Astrocyte (in vitro differentiated cells and primary cell): Measurements from ENCODE around the gene S100B. TPM values are rescaled to one million over a fixed set of nuclear protein-coding genes. Genes with fewer than 3 reads are reported as not detected.

Source experiments
- DNase-seq: peaks from one replicate; pipeline ENCODE4 v3.0.0-alpha.2; 2010; ENCODE audit warnings: low read depth
- FAIRE-seq: peaks from 2 replicates; lab custom pipeline; 2011; peaks lifted over from hg19 to GRCh38; lab: Jason Lieb, UNC
- H2AFZ ChIP-seq: 2 replicates; pipeline ENCODE4 v1.6.0; 2012; ENCODE audit warnings: low read depth, low read length, inconsistent platforms
- H3K27ac ChIP-seq: 2 replicates; pipeline ENCODE4 v1.5.1; 2011; ENCODE audit warnings: low read depth, low read length, inconsistent platforms
- H3K27me3 ChIP-seq: 2 replicates; pipeline ENCODE4 v1.6.0; 2011; ENCODE audit warnings: low read length, inconsistent platforms; ENCODE audit not compliant: insufficient read depth
- H3K36me3 ChIP-seq: 2 replicates; pipeline ENCODE4 v1.5.1; 2011; ENCODE audit warnings: low read length, inconsistent platforms; ENCODE audit not compliant: insufficient read depth
- H3K4me1 ChIP-seq: 2 replicates; pipeline ENCODE4 v1.5.1; 2011; ENCODE audit warnings: low read length, inconsistent platforms; ENCODE audit not compliant: insufficient read depth
- H3K4me2 ChIP-seq: 2 replicates; pipeline ENCODE4 v1.6.0; 2012; ENCODE audit warnings: low read length, inconsistent platforms
- H3K4me3 ChIP-seq: 2 replicates; pipeline ENCODE4 v1.5.1; 2011; ENCODE audit warnings: low read depth, mild to moderate bottlenecking, low read length, inconsistent platforms; ENCODE audit not compliant: insufficient read depth
- H3K79me2 ChIP-seq: 2 replicates; pipeline ENCODE4 v1.6.0; 2012; ENCODE audit warnings: mild to moderate bottlenecking, low read length, inconsistent platforms; ENCODE audit not compliant: insufficient read depth
- H3K9ac ChIP-seq: 2 replicates; pipeline ENCODE4 v1.6.0; 2012; ENCODE audit warnings: mild to moderate bottlenecking, low read length, inconsistent platforms
- H3K9me3 ChIP-seq: 2 replicates; pipeline ENCODE4 v1.5.1; 2012; ENCODE audit warnings: low read depth, mild to moderate bottlenecking, low read length, inconsistent platforms; ENCODE audit not compliant: insufficient read depth
- H4K20me1 ChIP-seq: 2 replicates; pipeline ENCODE4 v1.6.0; 2012; ENCODE audit warnings: low read length, inconsistent platforms; ENCODE audit not compliant: insufficient read depth
- H3K27ac Mint-ChIP-seq: one replicate; pipeline ENCODE4 v1.8.0; 2021; ENCODE audit warnings: mild to moderate bottlenecking, mixed read lengths; ENCODE audit not compliant: unreplicated experiment
- H3K27me3 Mint-ChIP-seq: one replicate; pipeline ENCODE4 v1.8.0; 2021; ENCODE audit warnings: low read depth, mixed read lengths; ENCODE audit not compliant: unreplicated experiment
- H3K36me3 Mint-ChIP-seq: one replicate; pipeline ENCODE4 v1.8.0; 2021; ENCODE audit warnings: low read depth, mixed read lengths; ENCODE audit not compliant: unreplicated experiment
- H3K4me1 Mint-ChIP-seq: one replicate; pipeline ENCODE4 v1.8.0; 2021; ENCODE audit warnings: low read depth, mixed read lengths; ENCODE audit not compliant: unreplicated experiment
- H3K4me3 Mint-ChIP-seq: one replicate; pipeline ENCODE4 v1.8.0; 2021; ENCODE audit warnings: mild to moderate bottlenecking, moderate library complexity, mixed read lengths; ENCODE audit not compliant: unreplicated experiment
- H3K9me3 Mint-ChIP-seq: one replicate; pipeline ENCODE4 v1.8.0; 2021; ENCODE audit warnings: mild to moderate bottlenecking, mixed read lengths; ENCODE audit not compliant: unreplicated experiment
- EZH2 ChIP-seq: IDR thresholded peaks from 2 replicates; pipeline ENCODE4 v1.6.1; 2012; ENCODE audit warnings: mild to moderate bottlenecking, low read length, inconsistent platforms; ENCODE audit not compliant: insufficient read depth
- total RNA-seq: library from RNA; stranded (reverse); gene quantifications from 2 replicates; pipeline ENCODE4 v1.2.1, GENCODE V29; 2021
- TF ChIP-seq, protein P1 (sequence below): IDR thresholded peaks from 2 replicates; pipeline ENCODE4 v1.5.1; 2011; ENCODE audit warnings: low read depth, mild to moderate bottlenecking, inconsistent platforms, low read length, moderate library complexity; ENCODE audit not compliant: insufficient read depth

Gene S100B
- total RNA-seq, 1 donor from 2014 or later, result 2.0 TPM

DNA sequence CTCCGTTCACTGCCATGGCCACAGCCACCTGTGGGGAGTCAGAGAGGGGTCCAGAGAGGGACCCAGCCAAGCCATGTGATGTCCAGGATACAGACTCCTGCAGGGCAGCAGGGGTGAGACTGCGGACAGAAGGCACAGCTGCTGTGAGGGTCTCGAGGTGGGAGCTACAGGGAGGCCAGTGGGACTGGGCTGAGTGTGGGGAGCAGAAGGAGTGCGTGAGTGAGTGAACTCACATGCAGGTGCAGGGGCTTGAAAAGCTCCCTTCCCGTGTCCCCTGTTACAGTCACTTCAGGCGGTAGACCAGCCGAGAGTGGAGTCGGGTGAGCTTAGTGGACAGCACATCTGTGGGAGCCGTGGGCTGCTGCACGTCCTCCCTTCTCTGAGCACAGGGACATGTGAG lies 42.4 kb downstream of the S100B start:
- no peaks in the 10 kb centered on the region for H3K4me1 ChIP-seq
- no peaks in the 10 kb centered on the region for H3K27me3 ChIP-seq
- no peak for TF ChIP-seq EZH2
- TF ChIP-seq, protein P1, sequence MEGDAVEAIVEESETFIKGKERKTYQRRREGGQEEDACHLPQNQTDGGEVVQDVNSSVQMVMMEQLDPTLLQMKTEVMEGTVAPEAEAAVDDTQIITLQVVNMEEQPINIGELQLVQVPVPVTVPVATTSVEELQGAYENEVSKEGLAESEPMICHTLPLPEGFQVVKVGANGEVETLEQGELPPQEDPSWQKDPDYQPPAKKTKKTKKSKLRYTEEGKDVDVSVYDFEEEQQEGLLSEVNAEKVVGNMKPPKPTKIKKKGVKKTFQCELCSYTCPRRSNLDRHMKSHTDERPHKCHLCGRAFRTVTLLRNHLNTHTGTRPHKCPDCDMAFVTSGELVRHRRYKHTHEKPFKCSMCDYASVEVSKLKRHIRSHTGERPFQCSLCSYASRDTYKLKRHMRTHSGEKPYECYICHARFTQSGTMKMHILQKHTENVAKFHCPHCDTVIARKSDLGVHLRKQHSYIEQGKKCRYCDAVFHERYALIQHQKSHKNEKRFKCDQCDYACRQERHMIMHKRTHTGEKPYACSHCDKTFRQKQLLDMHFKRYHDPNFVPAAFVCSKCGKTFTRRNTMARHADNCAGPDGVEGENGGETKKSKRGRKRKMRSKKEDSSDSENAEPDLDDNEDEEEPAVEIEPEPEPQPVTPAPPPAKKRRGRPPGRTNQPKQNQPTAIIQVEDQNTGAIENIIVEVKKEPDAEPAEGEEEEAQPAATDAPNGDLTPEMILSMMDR, result no peak
- H3K36me3 ChIP-seq, result peaks cover 31% of the 10 kb centered on the region
- peaks cover 5% of the 10 kb centered on the region for H4K20me1 ChIP-seq
- H3K9ac ChIP-seq, result no peak overlapping the region
- no peak overlapping the region for H3K4me3 ChIP-seq
- H2AFZ ChIP-seq, result no peak overlapping the region
- H3K27ac ChIP-seq, result no peak overlapping the region
- FAIRE-seq (no peak), DNase-seq (no peak)
- Mint-ChIP-seq H3K4me1 (no peaks in the 10 kb centered on the region), H3K4me3 (no peak overlapping the region), H3K27ac (no peak overlapping the region), H3K27me3 (no peaks in the 10 kb centered on the region), H3K36me3 (peaks cover 38% of the 10 kb centered on the region), H3K9me3 (no peaks in the 10 kb centered on the region)
- no peaks in the 10 kb centered on the region for H3K79me2 ChIP-seq
- no peak overlapping the region for H3K4me2 ChIP-seq
- no peaks in the 10 kb centered on the region for H3K9me3 ChIP-seq

DNA sequence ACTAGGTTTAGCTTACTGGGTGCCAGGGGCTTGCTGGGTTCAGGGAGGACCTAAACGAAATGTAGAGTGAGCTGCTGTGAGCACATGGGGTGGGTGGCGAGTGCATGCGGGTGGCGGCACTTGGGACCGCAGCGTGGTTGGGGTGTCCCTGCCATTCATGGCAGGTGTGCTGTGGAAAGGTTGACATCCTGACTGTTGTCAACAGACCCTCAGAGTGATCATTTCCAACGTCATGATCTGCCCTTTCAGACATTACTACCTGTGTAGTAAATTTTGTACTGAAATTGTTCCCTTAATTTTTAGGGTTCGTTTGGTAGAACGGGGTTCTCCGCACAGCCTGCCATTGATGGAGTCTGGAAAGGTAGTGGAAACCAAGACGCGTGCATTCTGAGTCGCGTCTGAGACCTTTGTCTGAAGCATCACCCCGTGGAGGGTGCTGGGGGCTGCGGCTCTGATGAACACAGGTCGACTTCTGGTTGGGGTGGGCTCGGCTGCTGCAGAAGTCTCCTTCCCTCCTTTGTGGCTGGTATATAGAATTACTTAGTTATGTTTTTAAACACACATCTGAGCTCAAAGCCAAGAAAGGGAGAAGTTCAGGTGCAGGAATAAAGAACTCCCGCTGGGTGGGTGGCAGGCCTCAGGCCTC lies 43.3 kb downstream of the S100B start:
- H3K4me2 ChIP-seq, result no peak overlapping the region
- no peak overlapping the region for H3K4me3 Mint-ChIP-seq
- no peaks in the 10 kb centered on the region for H3K9me3 Mint-ChIP-seq
- H3K4me1 ChIP-seq, result no peaks in the 10 kb centered on the region
- H3K27ac ChIP-seq, result no peak overlapping the region
- H3K4me1 Mint-ChIP-seq, result no peaks in the 10 kb centered on the region
- H3K79me2 ChIP-seq, result no peaks in the 10 kb centered on the region
- no peak overlapping the region for H3K9ac ChIP-seq
- FAIRE-seq (no peak), DNase-seq (no peak)
- peaks cover 5% of the 10 kb centered on the region for H4K20me1 ChIP-seq
- peaks cover 22% of the 10 kb centered on the region for H3K36me3 ChIP-seq
- peaks cover 38% of the 10 kb centered on the region for H3K36me3 Mint-ChIP-seq
- no peak overlapping the region for H3K4me3 ChIP-seq
- no peaks in the 10 kb centered on the region for H3K27me3 ChIP-seq
- no peak overlapping the region for H2AFZ ChIP-seq
- H3K27me3 Mint-ChIP-seq, result no peaks in the 10 kb centered on the region
- TF ChIP-seq EZH2, result no peak
- TF ChIP-seq, protein P1, result no peak
- no peaks in the 10 kb centered on the region for H3K9me3 ChIP-seq
- H3K27ac Mint-ChIP-seq, result no peak overlapping the region
